ENCODE results near the gene PRPSAP2. TPM values are rescaled to one million over a fixed set of nuclear protein-coding genes. Genes with fewer than 3 reads are reported as not detected.

Gene PRPSAP2
- total RNA-seq, 2 donors from 2014 or later, result 34.8 to 35.9 TPM

DNA sequence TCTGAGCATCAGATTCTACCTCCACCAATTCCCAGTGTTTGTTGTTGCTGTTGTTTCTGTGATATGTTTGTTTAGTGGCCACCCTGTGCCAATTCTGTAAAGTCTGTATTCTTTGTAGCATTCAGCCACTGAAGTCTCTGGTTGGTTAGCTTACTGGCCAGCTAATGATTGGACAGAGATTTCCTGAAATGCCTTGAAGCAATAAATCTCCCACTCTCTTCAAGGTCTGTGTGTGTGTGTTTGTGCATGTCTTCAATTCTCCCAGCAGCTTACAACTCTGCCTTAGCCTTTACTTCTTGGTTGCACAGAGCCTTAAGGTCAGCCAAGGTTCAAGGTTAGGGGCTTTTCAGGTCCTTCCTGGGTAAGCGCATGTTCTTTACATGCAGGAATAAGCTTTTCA, 38.2 kb downstream of the PRPSAP2 start:
- Histone ChIP-seq H3K27me3 (no peaks in the 10 kb centered on the region), H3K36me3 (no peaks in the 10 kb centered on the region), H3K4me3 (no peak overlapping the region), H3K4me1 (no peaks in the 10 kb centered on the region), H3K27ac (no peak overlapping the region), H3K9ac (ENCODE audit: low read depth in 2 of 2, low read length in 2 of 2) (no peak overlapping the region), H3K9me3 (no peaks in the 10 kb centered on the region)
- TF ChIP-seq, protein P1, sequence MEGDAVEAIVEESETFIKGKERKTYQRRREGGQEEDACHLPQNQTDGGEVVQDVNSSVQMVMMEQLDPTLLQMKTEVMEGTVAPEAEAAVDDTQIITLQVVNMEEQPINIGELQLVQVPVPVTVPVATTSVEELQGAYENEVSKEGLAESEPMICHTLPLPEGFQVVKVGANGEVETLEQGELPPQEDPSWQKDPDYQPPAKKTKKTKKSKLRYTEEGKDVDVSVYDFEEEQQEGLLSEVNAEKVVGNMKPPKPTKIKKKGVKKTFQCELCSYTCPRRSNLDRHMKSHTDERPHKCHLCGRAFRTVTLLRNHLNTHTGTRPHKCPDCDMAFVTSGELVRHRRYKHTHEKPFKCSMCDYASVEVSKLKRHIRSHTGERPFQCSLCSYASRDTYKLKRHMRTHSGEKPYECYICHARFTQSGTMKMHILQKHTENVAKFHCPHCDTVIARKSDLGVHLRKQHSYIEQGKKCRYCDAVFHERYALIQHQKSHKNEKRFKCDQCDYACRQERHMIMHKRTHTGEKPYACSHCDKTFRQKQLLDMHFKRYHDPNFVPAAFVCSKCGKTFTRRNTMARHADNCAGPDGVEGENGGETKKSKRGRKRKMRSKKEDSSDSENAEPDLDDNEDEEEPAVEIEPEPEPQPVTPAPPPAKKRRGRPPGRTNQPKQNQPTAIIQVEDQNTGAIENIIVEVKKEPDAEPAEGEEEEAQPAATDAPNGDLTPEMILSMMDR (IDR thresholded peaks at IDR 0.05), result no peak
- intact Hi-C loops (cut with DNase I), result no loop called here
- DNase-seq, result no peak

DNA sequence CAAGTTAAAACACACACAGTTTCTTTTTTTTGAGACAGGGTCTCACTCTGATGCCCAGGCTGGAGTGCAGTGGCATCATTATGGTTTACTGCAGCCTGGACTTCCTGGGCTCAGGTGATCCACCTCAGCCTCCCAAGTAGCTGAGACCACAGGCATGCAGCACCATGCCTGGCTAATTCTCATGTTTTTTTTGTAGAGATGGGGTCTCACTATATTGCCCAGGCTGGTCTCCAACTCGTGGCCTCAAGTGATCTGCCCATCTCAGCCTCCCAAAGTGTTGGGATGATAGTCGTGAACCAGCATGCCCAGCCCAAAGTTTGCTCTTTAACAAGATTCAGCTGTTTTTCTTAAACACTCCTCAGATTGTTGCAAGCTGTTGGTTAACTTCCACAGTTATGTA, 39.0 kb downstream of the PRPSAP2 start:
- no peak overlapping the region for H3K9ac ChIP-seq (ENCODE audit: low read depth in 2 of 2, low read length in 2 of 2)
- no peaks in the 10 kb centered on the region for H3K36me3 ChIP-seq
- TF ChIP-seq, protein P1 (IDR thresholded peaks at IDR 0.05), result no peak
- no peak for DNase-seq
- H3K9me3 ChIP-seq, result no peaks in the 10 kb centered on the region
- H3K27ac ChIP-seq, result no peak overlapping the region
- H3K4me3 ChIP-seq, result no peak overlapping the region
- no peaks in the 10 kb centered on the region for H3K27me3 ChIP-seq
- intact Hi-C loops (cut with DNase I), result no loop called here
- H3K4me1 ChIP-seq, result no peaks in the 10 kb centered on the region

DNA sequence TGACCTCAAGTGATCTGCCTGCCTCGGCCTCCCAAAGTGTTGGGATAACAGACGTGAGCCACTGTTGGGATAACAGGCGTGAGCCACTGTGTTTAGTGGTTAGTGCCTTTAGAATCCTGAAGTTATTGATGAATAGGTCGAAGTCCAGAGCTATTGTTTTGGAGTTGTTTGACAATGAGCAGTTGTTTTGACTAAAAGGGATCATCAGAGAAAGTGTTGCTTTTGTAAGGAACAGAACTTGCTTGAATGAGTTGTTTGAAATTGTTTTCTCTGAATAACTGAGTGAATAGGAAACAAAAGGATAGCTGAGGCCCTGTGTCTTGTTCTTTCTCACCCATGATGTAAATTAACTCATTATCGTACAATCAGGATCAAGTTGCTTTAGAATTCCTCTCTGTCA, 46.6 kb downstream of the PRPSAP2 start:
- no peaks in the 10 kb centered on the region for H3K36me3 ChIP-seq
- no peaks in the 10 kb centered on the region for H3K9me3 ChIP-seq
- H3K27me3 ChIP-seq, result no peaks in the 10 kb centered on the region
- TF ChIP-seq, protein P1 (IDR thresholded peaks at IDR 0.05), result no peak
- intact Hi-C loops (cut with DNase I), result no loop called here
- H3K4me3 ChIP-seq, result no peak overlapping the region
- H3K9ac ChIP-seq (ENCODE audit: low read depth in 2 of 2, low read length in 2 of 2), result no peak overlapping the region
- DNase-seq, result no peak
- no peaks in the 10 kb centered on the region for H3K4me1 ChIP-seq
- no peak overlapping the region for H3K27ac ChIP-seq

DNA sequence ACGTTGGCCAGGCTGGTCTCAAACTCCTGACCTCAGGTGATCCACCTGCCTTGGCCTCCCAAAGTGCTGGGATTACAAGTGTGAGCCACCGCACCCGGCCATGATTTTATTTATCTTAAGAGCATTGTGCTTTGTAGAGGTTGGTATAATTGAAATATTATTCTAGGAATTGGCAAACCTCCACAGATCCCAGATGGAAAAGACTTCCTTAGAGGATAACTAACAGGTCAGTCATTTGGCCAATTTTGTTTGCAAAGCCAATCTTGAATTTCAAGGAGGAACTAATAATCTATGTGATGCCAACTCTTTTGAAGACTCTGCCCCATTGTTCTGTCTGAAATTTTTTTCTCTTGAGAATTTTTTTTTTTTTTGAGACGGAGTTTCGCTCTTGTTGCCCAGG, 47.3 kb downstream of the PRPSAP2 start:
- no peaks in the 10 kb centered on the region for H3K9me3 ChIP-seq
- no peaks in the 10 kb centered on the region for H3K4me1 ChIP-seq
- no peak overlapping the region for H3K4me3 ChIP-seq
- no peak overlapping the region for H3K9ac ChIP-seq (ENCODE audit: low read depth in 2 of 2, low read length in 2 of 2)
- no peaks in the 10 kb centered on the region for H3K27me3 ChIP-seq
- no peak overlapping the region for H3K27ac ChIP-seq
- intact Hi-C loops (cut with DNase I), result no loop called here
- H3K36me3 ChIP-seq, result no peaks in the 10 kb centered on the region
- TF ChIP-seq, protein P1 (IDR thresholded peaks at IDR 0.05), result no peak
- no peak for DNase-seq

DNA sequence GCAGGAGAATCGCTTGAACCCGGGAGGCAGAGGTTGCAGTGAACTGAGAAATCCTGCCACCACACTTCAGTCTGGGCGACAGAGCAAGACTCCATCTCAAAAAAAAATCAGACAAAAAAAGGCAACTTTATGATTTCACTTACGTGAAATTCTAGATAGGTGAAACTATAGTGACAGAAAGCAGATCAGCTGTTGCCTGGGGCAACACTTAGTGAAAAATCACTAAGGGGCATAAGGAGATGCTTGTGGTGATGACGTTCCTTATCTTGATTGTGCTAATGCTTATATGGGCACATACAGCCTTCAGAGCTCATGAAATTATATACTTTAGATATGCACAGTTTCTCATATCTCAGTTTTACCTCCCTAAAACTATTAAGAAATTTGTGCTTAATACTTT, 52.4 kb downstream of the PRPSAP2 start:
- Histone ChIP-seq H3K27ac (no peak overlapping the region), H3K27me3 (no peaks in the 10 kb centered on the region), H3K4me1 (no peaks in the 10 kb centered on the region), H3K9me3 (no peaks in the 10 kb centered on the region), H3K9ac (ENCODE audit: low read depth in 2 of 2, low read length in 2 of 2) (no peak overlapping the region), H3K4me3 (no peak overlapping the region), H3K36me3 (peaks cover 6% of the 10 kb centered on the region)
- no peak for DNase-seq
- TF ChIP-seq, protein P1 (IDR thresholded peaks at IDR 0.05), result no peak
- intact Hi-C loops (cut with DNase I), result no loop called here

DNA sequence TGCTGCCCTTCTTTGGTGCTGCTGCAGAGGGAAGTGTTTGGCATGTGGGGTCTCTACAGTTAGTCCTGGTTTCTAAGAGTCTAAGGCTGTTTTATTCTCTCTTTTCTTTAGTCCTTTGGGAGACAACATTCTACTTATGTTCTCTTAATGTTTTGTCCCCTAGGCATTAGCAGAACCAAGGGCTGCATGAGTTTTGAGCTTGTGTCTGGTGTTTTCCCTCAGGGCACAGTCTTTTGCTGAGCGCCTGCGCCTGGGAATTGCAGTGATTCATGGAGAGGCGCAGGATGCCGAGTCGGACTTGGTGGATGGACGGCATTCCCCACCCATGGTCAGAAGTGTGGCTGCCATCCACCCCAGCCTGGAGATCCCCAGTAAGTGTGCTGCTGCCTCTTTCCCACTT, 53.0 kb downstream of the PRPSAP2 start:
- Histone ChIP-seq H3K27ac (no peak overlapping the region), H3K4me1 (no peaks in the 10 kb centered on the region), H3K36me3 (peaks cover 6% of the 10 kb centered on the region), H3K9me3 (no peaks in the 10 kb centered on the region), H3K9ac (ENCODE audit: low read depth in 2 of 2, low read length in 2 of 2) (no peak overlapping the region), H3K27me3 (no peaks in the 10 kb centered on the region), H3K4me3 (no peak overlapping the region)
- DNase-seq, result no peak
- TF ChIP-seq, protein P1 (IDR thresholded peaks at IDR 0.05), result no peak
- intact Hi-C loops (cut with DNase I), result no loop called here

Measured in colonic mucosa (tissue), 4 donors.